Right lobe of liver (tissue), 6 donors: ENCODE results near the gene RIC1. TPM values are rescaled to one million over a fixed set of nuclear protein-coding genes. Genes with fewer than 3 reads are reported as not detected.
"Not testable (repeated sequence)": the region's sequence is repeated elsewhere in the genome, so short reads cannot be mapped to it uniquely, and the experiment has no call there.

ENCODE experiments used
- ATAC-seq, 4 donors: fragments of 200-7000 bp; cut with Tn5 transposase; one replicate each; pipeline ENCODE4 v1.9.1; 2020; ENCODE audit warnings: mild to moderate bottlenecking in 4 of 4, moderate library complexity in 4 of 4
- DNase-seq, 3 donors: peaks; one replicate each; pipeline ENCODE4 v3.0.0-alpha.2; 2020
- H3K27ac ChIP-seq, 3 donors: fragments of 200-600 bp; one replicate each; pipeline ENCODE4 v1.8.0; 2022
- H3K27me3 ChIP-seq, 2 donors: fragments of 200-600 bp; one replicate each; pipeline ENCODE4 v1.8.0; 2022
- H3K36me3 ChIP-seq, 4 donors: fragments of 200-600 bp; sonication (generic) in 1 of 4; one replicate each; pipeline versions ENCODE4 v1.5.1 to v1.8.0; 2017 to 2022; ENCODE audit warnings: control low read depth in 1 of 4
- H3K4me1 ChIP-seq, 4 donors: fragments of 200-600 bp; sonication (generic) in 1 of 4; one replicate each; pipeline versions ENCODE4 v1.5.1 to v1.8.0; 2017 to 2022; ENCODE audit warnings: control low read depth in 1 of 4
- H3K4me3 ChIP-seq, 3 donors: fragments of 200-600 bp; one replicate each; pipeline ENCODE4 v1.8.0; 2022
- H3K9me3 ChIP-seq, 4 donors: fragments of 200-600 bp; sonication (generic) in 1 of 4; one replicate each; pipeline versions ENCODE4 v1.5.1 to v1.8.0; 2017 to 2022; ENCODE audit warnings: control low read depth in 1 of 4
- POLR2A ChIP-seq: fragments of 450-650 bp; IDR thresholded peaks from one replicate; pipeline ENCODE4 v1.6.1; 2017; ENCODE audit warnings: antibody characterized with exemption, mild to moderate bottlenecking
- WGBS: methylation state at CpG from one replicate; pipeline ENCODE4 v1.1.6; 2018; ENCODE audit warnings: low coverage, low lambda C conversion rate; ENCODE audit not compliant: insufficient coverage; ENCODE audit errors: missing lambda C conversion rate; 5-methylcytosine and 5-hydroxymethylcytosine counted together
- intact Hi-C, 2 donors: fragments of 100-400 bp; cut with DNase I; formaldehyde crosslinking; loops; one replicate each; pipeline versions ENCODE4 v1.11.2 to v1.14.1; 2022
- total RNA-seq, 6 experiments: library from RNA; depleted of rRNA in 2 of 6; stranded (reverse); fragments of >200 nt in 2 of 6; fragmentation: NEBNext Ultra II Directional in 3 of 6; extraction: Animal tissue kit (Norgen Biotek cat#: 25700) in 3 of 6; gene quantifications; one replicate each; pipeline versions ENCODE4 v1.1.0 to v1.2.4, GENCODE V29; 2016 to 2023
- TF ChIP-seq, protein P1 (sequence below), 4 donors: fragments of 200-600 bp in 3 of 4; fragments of 450-650 bp in 1 of 4; IDR thresholded peaks; one replicate each; pipeline versions ENCODE4 v1.5.1 to v1.8.0; 2016 to 2022; ENCODE audit warnings: antibody characterized with exemption in 4 of 4, mild to moderate bottlenecking in 2 of 4
- donor health status: DM: no; HTN: yes; CAD: no.
- donor health status: DM: no; HTN: no; CAD: no.
- donor health status: DM: no; HTN: no; CAD: no.
- donor health status: DM: no; HTN: yes; CAD: no.
- donor health status: DM: no; HTN: yes; CAD: no.

Gene RIC1
- total RNA-seq, 6 experiments from 2014 or later: 9.7 to 18.4 (median 10.5) TPM

DNA sequence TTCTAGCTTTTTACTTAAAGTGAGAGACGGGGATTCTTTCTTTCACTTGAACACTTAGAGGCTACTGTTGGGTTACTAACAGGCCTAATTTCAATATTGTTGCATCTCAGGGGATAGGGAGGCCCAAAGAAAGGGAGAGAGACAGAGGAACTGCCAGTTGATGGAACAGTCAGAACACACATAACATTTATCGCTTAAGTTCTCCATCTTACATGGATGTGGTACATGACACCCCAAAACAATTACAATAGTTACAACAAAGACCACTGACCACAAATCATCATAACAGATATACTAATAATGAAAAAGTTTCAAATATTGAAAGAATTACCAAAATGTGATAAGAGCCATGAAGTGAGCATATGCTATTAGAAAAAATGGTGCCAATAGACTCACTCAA is 4.3 kb upstream of the RIC1 start:
- H3K9me3 ChIP-seq: no peaks in the 10 kb centered on the region
- H3K36me3 ChIP-seq: no peaks in the 10 kb centered on the region
- H3K27ac ChIP-seq: no peak overlapping the region
- 84% methylated on average over 2 of the region's 2 CpGs for WGBS
- TF ChIP-seq, protein P1, sequence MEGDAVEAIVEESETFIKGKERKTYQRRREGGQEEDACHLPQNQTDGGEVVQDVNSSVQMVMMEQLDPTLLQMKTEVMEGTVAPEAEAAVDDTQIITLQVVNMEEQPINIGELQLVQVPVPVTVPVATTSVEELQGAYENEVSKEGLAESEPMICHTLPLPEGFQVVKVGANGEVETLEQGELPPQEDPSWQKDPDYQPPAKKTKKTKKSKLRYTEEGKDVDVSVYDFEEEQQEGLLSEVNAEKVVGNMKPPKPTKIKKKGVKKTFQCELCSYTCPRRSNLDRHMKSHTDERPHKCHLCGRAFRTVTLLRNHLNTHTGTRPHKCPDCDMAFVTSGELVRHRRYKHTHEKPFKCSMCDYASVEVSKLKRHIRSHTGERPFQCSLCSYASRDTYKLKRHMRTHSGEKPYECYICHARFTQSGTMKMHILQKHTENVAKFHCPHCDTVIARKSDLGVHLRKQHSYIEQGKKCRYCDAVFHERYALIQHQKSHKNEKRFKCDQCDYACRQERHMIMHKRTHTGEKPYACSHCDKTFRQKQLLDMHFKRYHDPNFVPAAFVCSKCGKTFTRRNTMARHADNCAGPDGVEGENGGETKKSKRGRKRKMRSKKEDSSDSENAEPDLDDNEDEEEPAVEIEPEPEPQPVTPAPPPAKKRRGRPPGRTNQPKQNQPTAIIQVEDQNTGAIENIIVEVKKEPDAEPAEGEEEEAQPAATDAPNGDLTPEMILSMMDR (IDR thresholded peaks at IDR 0.05): no peak
- no peak for TF ChIP-seq POLR2A
- peaks cover 0 to 15% (median 0%) of the 10 kb centered on the region in 4 donors for H3K4me1 ChIP-seq
- H3K27me3 ChIP-seq: no peaks in the 10 kb centered on the region
- DNase-seq (no peak), ATAC-seq (no peak)
- no peak overlapping the region for H3K4me3 ChIP-seq
- intact Hi-C loops: no loop called here

DNA sequence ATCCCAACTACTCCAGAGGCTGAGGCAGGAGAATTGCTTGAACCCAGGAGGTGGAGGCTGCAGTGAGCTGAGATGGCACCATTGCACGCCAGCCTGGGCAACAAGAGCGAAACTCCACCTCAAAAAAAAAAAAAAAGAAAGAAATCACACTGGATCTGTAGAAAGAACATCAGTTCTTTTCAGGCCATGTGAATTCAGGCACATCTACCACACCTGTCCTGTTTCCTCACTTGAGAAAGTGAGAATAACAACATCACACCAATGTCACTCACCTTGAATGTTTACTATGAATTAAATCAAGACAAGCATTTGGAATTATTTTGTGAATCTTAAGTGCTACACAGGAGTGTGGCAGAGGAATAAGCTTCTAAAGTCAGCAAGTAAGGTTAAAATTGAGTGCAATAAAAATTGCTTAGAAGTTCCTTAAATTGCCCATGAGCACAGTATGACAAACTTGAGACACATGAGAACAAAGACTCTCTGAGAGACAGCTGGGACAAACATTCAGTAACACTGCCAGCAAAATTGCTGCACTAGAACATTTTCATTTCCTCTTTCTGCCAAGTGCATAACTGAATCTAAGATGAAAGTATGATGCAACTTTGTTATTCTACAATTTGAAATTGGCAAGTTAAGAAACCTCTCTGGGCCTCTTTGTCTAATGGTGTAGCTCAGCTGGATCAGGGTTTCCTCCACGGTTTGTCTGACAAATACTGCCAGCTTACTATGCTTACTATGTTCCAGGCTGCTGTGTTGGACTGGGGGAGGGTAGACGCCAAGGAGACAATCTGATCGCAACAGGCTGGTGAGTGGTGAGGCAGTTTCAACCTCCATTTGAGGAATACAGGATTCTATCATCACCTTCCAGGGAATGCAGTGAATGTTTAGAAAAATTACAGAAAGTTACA is 1.9 kb upstream of the RIC1 start:
- intact Hi-C loops: no loop called here
- ATAC-seq: peak in 2 of 4 donors; percentile 1 to 13
- TF ChIP-seq POLR2A: peak; percentile 29
- TF ChIP-seq, protein P1 (IDR thresholded peaks at IDR 0.05): no peak
- Histone ChIP-seq H3K4me3 (peak overlapping the region in 1 of 3 donors; percentile 76), H3K27me3 (no peaks in the 10 kb centered on the region), H3K4me1 (peaks cover 0 to 26% (median 0%) of the 10 kb centered on the region in 4 donors), H3K36me3 (no peaks in the 10 kb centered on the region), H3K9me3 (no peaks in the 10 kb centered on the region), H3K27ac (peak overlapping the region in 2 of 3 donors; percentile 87)
- DNase-seq: no peak
- 61% methylated on average over 5 of the region's 5 CpGs for WGBS

DNA sequence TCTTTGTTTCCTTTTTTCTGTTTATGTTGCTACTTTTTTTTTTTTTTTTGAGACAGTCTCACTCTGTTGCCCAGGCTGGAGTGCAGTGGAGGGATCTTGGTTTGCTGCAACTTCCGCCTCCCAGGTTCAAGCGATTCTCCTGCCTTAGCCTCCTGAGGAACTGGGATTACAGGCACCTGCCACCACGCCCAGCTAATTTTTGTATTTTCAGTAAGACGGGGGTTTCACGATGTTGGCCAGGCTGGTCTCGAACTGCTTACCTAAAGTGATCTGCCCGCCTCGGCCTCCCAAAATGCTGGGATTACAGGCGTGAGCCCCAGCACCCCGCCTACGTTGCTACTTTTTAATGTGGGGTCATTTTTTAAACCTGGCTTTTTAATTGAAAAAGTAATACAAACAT is 1.2 kb upstream of the RIC1 start:
- H3K36me3 ChIP-seq, DNase-seq, H3K27me3 ChIP-seq, H3K9me3 ChIP-seq, ATAC-seq, intact Hi-C loops: not testable (repeated sequence)
- Histone ChIP-seq H3K4me3 (peak overlapping the region; percentile 76 to 98 (median 94)), H3K4me1 (peaks cover 0 to 26% (median 0%) of the 10 kb centered on the region in 4 donors), H3K27ac (peak overlapping the region; percentile 52 to 87 (median 87))
- 54% methylated on average over 10 of the region's 11 CpGs for whole genome bisulfite sequencing

DNA sequence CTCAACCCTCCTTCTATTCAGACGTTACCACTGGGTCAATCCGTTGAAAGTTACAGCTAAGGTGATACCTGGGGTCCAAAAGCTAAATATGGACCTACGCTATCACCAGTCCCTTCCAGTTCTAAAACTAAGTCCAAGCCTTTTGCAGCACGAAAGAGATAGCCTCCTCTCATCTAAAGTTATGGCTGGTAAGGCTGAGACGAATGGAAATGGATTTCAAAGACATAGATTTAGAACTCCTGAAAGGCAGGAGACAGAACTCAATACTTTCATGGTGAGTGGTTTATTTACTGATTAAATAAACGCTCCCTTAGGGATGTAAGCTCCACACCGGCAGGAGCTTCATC is 751 bp upstream of the RIC1 start:
- 5% methylated on average over 5 of the region's 7 CpGs for WGBS
- DNase-seq: no peak
- ATAC-seq: no peak
- TF ChIP-seq, protein P1 (IDR thresholded peaks at IDR 0.05): no peak
- no peak for TF ChIP-seq POLR2A
- intact Hi-C loops: no loop called here
- Histone ChIP-seq H3K4me3 (peak overlapping the region; percentile 76 to 98 (median 94)), H3K27ac (peak overlapping the region; percentile 52 to 87 (median 87)), H3K36me3 (no peaks in the 10 kb centered on the region), H3K4me1 (peaks cover 0 to 26% (median 0%) of the 10 kb centered on the region in 4 donors), H3K27me3 (no peaks in the 10 kb centered on the region), H3K9me3 (no peaks in the 10 kb centered on the region)
